Esophagus squamous epithelium (tissue), 4 donors: ENCODE data around the gene AKNA.

Source experiments
- CTCF ChIP-seq, 6 experiments: fragments of 450-650 bp in 4 of 6; fragments of 200-600 bp in 2 of 6; sonication (generic) in 2 of 6; IDR thresholded peaks; one replicate each; pipeline ENCODE4 v1.5.1; 2016 to 2019; ENCODE audit warnings: antibody characterized with exemption in 6 of 6, mild to moderate bottlenecking in 4 of 6, moderate library complexity in 4 of 6
- POLR2A ChIP-seq, 4 donors: fragments of 450-650 bp; IDR thresholded peaks; one replicate each; pipeline ENCODE4 v1.6.1; 2017; ENCODE audit warnings: antibody characterized with exemption in 4 of 4, mild to moderate bottlenecking in 4 of 4, moderate library complexity in 3 of 4

- TF ChIP-seq CTCF (IDR thresholded peaks at IDR 0.05) (no peak), POLR2A (IDR thresholded peaks at IDR 0.05) (no peak)
These were observed 20.4 kb downstream of the AKNA start for GRCh38 chr9:114367366-114367765.
